Measurements from ENCODE around the gene REV3L. TPM values are rescaled to one million over a fixed set of nuclear protein-coding genes. Genes with fewer than 3 reads are reported as not detected.

REV3L gene
- total and polyA plus RNA-seq, 2 of the 13 experiments (the other 11 are each of a cell fraction or from before 2014, with no cell fraction given): 12.8 to 31.3 TPM

DNA sequence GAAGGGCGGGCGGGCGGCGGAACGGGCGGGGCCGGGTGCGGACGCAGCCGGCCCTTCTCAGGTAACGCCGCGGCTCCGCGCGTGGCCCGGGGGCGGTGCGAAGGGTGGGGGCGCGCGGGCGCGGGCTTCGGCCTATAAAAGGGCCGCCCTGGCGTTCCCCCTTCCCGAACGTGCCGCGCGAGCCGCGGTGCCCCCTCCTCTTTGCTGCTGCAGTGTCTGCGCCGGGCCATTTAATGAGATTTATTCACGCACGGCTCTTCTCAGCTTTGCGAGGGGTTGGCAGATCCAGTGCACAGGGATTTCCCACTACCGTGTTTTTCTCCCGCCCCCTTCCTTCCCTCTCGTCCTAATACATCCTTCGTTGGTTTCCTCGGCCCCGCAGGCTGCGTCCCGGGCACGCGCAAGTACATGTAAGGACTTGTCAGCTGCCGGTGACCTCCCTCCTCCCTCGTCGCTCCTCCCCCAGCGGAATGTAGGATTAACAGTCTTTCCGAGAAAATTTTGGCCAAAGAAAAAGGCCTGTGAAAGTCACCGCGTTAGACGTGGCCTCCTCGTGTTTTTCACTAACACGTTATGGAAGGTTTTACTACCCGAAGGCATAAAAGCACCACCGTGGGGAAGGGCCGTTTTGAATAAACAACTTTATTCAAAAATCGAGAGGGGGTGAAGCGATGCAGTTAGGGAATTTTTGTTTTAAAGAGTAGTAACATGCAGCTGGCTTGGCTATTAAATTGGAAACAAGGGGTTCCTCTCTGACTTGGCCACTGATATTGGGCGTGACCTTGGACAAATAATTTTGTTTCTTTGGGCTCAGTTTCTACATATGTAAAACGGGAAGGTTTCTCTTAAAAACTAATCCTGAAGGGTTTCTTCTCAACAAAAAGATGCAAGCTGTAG is 966 bp upstream of the REV3L start (continued):
- TF ChIP-seq ZNF24 (IDR thresholded peaks at IDR 0.05) (peak; percentile 58; the same call in 1 of the 2 replicates), HIVEP1 (CRISPR knock-in tag; IDR thresholded peaks at IDR 0.05) (peak; percentile 70; the same call in 1 of the 2 replicates), KLF11 (CRISPR knock-in tag; IDR thresholded peaks at IDR 0.05) (peak; percentile 84), HDAC1 (CRISPR knock-in tag; IDR thresholded peaks at IDR 0.05) (peak; percentile 13; the same call in 1 of the 2 replicates), HMG20A (CRISPR knock-in tag; IDR thresholded peaks at IDR 0.05; ENCODE audit: borderline replicate concordance) (peak; percentile 29), POLR2A (IDR thresholded peaks at IDR 0.05; ENCODE audit: insufficient read depth in 1 of 2, low read depth in 2 of 2, low read length in 2 of 2) (peak; percentile 91 to 99), ZFAT (CRISPR knock-in tag; conservative IDR thresholded peaks at IDR 0.05) (no peak), ZNF629 (CRISPR knock-in tag; conservative IDR thresholded peaks at IDR 0.05) (peak; percentile 37; the same call in 1 of the 2 replicates), MYNN (CRISPR knock-in tag; IDR thresholded peaks at IDR 0.05; ENCODE audit: low read depth) (no peak), ZNF552 (CRISPR knock-in tag; IDR thresholded peaks at IDR 0.05; ENCODE audit: borderline replicate concordance) (peak; percentile 76; the same call in 1 of the 2 replicates), THAP11 (CRISPR knock-in tag; IDR thresholded peaks at IDR 0.05) (peak; percentile 49; the same call in 1 of the 2 replicates), TGIF2 (CRISPR knock-in tag; IDR thresholded peaks at IDR 0.05) (peak; percentile 64; the same call in 1 of the 2 replicates), FOXP1 (IDR thresholded peaks at IDR 0.05) (no peak), FOXP1 (CRISPR knock-in tag; IDR thresholded peaks at IDR 0.05) (peak; percentile 24; the same call in 1 of the 2 replicates), GATA4 (IDR thresholded peaks at IDR 0.05; ENCODE audit: borderline replicate concordance, low read depth) (peak; percentile 78), NCOR1 (IDR thresholded peaks at IDR 0.05; ENCODE audit: borderline replicate concordance, low read length) (no peak)
- TF ChIP-seq, protein P1, sequence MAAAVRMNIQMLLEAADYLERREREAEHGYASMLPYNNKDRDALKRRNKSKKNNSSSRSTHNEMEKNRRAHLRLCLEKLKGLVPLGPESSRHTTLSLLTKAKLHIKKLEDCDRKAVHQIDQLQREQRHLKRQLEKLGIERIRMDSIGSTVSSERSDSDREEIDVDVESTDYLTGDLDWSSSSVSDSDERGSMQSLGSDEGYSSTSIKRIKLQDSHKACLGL (CRISPR knock-in tag; IDR thresholded peaks at IDR 0.05): peak; percentile 34; the same call in 1 of the 2 replicates
- TF ChIP-seq, protein P2, sequence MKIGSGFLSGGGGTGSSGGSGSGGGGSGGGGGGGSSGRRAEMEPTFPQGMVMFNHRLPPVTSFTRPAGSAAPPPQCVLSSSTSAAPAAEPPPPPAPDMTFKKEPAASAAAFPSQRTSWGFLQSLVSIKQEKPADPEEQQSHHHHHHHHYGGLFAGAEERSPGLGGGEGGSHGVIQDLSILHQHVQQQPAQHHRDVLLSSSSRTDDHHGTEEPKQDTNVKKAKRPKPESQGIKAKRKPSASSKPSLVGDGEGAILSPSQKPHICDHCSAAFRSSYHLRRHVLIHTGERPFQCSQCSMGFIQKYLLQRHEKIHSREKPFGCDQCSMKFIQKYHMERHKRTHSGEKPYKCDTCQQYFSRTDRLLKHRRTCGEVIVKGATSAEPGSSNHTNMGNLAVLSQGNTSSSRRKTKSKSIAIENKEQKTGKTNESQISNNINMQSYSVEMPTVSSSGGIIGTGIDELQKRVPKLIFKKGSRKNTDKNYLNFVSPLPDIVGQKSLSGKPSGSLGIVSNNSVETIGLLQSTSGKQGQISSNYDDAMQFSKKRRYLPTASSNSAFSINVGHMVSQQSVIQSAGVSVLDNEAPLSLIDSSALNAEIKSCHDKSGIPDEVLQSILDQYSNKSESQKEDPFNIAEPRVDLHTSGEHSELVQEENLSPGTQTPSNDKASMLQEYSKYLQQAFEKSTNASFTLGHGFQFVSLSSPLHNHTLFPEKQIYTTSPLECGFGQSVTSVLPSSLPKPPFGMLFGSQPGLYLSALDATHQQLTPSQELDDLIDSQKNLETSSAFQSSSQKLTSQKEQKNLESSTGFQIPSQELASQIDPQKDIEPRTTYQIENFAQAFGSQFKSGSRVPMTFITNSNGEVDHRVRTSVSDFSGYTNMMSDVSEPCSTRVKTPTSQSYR (CRISPR knock-in tag; IDR thresholded peaks at IDR 0.05; ENCODE audit: borderline replicate concordance): peak; percentile 91
- TF ChIP-seq, protein P3, sequence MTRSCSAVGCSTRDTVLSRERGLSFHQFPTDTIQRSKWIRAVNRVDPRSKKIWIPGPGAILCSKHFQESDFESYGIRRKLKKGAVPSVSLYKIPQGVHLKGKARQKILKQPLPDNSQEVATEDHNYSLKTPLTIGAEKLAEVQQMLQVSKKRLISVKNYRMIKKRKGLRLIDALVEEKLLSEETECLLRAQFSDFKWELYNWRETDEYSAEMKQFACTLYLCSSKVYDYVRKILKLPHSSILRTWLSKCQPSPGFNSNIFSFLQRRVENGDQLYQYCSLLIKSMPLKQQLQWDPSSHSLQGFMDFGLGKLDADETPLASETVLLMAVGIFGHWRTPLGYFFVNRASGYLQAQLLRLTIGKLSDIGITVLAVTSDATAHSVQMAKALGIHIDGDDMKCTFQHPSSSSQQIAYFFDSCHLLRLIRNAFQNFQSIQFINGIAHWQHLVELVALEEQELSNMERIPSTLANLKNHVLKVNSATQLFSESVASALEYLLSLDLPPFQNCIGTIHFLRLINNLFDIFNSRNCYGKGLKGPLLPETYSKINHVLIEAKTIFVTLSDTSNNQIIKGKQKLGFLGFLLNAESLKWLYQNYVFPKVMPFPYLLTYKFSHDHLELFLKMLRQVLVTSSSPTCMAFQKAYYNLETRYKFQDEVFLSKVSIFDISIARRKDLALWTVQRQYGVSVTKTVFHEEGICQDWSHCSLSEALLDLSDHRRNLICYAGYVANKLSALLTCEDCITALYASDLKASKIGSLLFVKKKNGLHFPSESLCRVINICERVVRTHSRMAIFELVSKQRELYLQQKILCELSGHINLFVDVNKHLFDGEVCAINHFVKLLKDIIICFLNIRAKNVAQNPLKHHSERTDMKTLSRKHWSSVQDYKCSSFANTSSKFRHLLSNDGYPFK (CRISPR knock-in tag; IDR thresholded peaks at IDR 0.05; ENCODE audit: borderline replicate concordance): peak; percentile 21; the same call in 1 of the 2 replicates
- TF ChIP-seq, protein P4, sequence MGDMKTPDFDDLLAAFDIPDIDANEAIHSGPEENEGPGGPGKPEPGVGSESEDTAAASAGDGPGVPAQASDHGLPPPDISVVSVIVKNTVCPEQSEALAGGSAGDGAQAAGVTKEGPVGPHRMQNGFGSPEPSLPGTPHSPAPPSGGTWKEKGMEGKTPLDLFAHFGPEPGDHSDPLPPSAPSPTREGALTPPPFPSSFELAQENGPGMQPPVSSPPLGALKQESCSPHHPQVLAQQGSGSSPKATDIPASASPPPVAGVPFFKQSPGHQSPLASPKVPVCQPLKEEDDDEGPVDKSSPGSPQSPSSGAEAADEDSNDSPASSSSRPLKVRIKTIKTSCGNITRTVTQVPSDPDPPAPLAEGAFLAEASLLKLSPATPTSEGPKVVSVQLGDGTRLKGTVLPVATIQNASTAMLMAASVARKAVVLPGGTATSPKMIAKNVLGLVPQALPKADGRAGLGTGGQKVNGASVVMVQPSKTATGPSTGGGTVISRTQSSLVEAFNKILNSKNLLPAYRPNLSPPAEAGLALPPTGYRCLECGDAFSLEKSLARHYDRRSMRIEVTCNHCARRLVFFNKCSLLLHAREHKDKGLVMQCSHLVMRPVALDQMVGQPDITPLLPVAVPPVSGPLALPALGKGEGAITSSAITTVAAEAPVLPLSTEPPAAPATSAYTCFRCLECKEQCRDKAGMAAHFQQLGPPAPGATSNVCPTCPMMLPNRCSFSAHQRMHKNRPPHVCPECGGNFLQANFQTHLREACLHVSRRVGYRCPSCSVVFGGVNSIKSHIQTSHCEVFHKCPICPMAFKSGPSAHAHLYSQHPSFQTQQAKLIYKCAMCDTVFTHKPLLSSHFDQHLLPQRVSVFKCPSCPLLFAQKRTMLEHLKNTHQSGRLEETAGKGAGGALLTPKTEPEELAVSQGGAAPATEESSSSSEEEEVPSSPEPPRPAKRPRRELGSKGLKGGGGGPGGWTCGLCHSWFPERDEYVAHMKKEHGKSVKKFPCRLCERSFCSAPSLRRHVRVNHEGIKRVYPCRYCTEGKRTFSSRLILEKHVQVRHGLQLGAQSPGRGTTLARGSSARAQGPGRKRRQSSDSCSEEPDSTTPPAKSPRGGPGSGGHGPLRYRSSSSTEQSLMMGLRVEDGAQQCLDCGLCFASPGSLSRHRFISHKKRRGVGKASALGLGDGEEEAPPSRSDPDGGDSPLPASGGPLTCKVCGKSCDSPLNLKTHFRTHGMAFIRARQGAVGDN (CRISPR knock-in tag; IDR thresholded peaks at IDR 0.05): peak; percentile 83

Measured in HepG2 (cell line).